ENCODE data around the gene AMFR.

Gene AMFR

DNA sequence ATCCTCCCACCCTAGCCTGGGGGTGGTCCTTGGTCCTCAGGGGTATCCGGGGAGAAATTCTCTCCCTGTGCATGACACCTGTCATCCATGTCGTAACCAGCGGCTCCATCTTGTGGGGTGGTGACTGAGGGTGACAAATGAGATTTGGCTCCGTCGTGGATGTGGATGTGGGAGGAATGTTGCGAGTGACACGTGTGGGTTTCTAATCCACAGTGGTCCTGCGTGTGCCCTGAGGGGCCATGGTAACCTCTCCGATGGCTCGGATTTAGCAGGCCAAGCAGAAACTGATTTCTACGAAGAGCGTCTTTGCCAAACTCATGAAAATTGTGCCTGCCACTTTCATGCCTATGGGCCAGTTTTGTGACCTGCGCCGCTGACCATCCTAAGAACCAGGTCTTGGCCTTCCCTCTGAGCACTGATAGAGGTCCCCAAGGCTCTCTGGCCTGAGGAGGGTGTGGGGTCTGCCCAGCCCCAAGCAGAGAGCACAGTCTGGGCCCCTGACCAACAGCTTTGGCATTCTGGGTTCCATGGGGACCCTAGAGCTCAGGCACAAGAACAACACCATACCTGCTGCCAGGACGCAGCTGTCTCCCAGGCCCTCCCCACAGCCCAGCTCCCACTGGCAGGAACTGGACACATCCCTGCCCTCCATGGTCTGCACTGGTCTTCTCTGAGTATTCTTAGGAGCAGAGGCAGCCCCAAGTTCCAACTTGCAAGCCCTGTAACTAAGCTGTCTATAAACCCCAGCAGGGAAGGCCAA lies 79.0 kb downstream of the AMFR start:
- DNase-seq: no peak

- no peak for DNase-seq
Measured at GRCh38 chr16:56345406-56346050, 79.8 kb downstream of the AMFR start.

GRCh38 chr16:56344518-56345405 lies 80.6 kb downstream of the AMFR start:
- no peak for DNase-seq

DNA sequence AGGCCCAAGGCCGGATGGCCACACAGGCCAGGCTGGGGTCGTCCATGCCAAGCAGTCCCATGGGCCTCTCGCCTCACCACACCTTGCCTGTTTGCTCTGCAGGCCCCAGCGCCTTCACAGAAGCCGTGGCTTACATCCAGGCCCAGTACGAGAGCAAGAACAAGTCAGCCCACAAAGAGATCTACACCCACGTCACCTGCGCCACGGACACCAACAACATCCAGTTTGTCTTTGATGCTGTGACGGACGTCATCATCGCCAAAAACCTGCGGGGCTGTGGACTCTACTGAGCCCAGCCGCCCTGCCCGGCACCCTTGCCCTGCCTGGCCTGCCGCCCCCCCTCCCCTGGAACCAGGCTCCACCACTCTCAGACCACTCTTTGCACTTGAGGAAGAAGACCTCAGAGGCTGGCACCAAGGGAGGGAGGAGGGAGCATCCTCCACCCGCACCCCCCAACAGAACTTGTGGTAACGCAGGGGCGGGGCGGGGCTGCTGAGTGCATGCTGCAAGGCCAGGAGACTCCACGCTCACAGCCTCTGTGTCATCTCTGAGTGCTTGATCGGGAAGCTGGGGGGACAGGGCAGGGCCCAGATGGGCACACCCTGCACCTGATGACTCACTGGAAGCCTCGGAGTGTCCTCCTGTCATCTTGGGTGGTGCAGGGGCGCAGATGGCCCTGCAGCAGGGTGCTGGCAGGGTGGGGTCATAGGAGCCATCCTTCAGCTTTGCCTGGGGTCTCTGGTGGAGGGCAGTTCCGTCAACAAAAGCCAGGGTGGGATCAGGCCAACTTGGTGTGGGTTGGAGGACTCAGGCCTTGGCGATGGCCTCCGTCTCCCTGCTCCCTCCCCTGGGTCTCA lies 81.5 kb downstream of the AMFR start:
- DNase-seq: no peak

DNA sequence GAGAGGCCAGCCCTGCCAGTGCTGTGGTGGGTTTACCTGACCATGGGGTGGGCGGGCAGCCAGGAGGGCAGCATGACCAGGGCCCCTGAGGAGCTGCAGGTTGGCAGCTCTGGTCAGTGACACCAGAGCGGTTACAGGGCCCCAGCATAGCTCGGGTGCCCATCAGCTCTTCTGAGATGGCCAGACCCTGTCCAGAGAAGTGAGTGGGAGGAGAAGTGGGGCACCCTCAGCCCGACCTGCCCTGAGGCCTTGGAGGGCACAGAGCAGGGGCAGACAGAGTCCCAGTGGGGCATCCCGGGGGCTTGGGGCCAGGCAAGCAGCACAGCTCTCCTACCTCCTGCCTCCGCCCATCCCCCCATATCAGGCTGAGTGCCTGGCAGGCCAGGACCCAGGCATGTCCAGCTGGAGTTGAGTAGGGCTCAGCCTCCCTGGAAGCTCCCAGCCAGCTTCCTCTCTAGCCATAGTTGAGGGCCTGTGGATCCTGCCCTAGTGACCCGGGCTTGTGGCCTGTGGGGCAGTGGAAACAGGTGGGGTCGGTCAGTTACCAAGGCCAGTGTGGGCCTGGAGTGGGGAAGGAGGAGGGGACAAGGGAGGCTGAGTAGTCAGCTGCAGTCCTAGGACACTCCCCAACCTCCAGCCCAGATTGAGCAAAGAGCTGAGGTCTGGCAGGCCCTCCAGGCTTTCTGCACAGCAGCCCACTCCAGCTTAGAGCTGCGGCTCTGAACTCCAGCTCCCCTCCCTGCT lies 83.5 kb downstream of the AMFR start:
- no peak for DNase-seq

DNA sequence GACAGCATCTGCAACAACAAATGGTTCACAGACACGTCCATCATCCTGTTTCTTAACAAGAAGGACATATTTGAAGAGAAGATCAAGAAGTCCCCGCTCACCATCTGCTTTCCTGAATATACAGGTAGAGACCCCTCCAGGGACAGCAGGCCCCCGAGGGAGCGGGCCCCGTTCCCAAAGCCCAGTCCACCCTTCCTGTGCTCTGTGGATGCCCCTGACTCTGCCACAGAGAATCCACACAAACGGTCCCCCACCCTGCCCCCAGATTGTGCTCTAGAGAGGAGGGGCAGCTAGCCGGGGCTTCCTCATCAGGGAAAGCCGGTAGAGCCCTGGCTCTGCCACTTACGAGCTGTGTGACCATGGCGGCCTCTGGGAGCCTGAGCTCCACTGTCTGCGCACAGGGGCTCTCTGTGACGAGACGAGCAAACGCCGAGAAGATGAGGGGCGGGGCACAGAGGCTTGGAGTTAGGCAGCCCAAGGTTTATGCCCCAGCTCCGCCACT lies 84.4 kb downstream of the AMFR start:
- no peak for DNase-seq

DNA sequence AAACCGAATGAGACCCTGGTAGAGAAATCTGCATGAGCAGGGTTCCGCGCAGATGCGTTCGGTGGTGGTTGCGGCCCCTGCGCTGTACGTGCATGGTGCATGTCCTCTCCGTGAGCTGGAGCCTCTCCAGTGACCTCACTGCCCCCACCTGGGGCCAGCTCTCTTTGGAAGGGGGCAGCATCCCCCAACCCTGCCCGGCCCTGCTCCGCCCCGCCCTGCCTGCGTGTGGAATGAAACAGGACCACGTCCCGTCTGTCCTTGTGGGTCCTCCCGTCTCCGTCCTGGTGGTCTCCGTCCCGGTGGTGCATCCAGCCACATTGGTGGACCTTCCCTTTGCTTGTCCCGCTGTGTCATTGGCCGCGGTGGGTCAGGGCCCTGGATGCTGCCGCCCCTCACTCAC lies 84.9 kb downstream of the AMFR start:
- DNase-seq: no peak

DNA sequence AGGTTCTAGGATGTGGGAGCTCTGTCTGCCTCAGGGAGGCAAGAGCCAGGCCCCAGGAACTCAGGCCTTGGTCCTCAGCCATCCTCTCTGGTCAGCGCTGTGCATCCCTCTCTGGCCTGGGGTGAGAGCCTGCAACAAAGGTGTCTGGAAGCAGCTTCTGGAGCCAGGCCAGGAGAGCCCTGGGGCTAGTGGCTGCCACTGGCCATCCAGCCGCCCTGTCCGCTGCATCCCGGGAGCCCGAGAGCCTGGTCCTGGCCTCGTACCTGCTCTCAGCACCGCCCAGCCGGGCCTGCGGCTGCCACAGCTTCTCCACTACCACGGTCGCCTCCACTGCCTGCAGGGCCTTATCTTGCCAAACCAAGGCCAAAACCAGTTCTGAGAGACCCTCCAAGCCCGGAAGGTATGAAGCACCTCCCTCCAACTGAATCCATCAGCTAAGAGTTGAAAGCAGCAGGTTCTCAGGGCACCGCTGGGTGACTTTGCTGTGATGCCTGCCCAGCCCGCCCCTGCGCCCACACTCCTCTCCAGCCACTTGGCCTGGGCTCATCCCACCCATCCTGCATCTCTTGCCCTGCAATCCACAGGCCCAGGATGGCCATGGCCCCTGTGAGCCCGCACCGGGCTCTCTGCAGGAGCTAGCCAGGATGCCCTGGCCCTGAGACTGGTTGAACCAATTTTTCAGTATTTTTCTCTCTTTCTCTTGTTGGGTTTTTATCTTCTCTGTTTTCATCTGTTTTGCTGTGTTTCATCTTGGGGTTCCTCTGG lies 85.7 kb downstream of the AMFR start:
- DNase-seq: no peak

- no peak for DNase-seq
Measured at GRCh38 chr16:56338566-56339318, 86.6 kb downstream of the AMFR start.

GRCh38 chr16:56337858-56338325 lies 87.5 kb downstream of the AMFR start:
- DNase-seq: no peak

DNA sequence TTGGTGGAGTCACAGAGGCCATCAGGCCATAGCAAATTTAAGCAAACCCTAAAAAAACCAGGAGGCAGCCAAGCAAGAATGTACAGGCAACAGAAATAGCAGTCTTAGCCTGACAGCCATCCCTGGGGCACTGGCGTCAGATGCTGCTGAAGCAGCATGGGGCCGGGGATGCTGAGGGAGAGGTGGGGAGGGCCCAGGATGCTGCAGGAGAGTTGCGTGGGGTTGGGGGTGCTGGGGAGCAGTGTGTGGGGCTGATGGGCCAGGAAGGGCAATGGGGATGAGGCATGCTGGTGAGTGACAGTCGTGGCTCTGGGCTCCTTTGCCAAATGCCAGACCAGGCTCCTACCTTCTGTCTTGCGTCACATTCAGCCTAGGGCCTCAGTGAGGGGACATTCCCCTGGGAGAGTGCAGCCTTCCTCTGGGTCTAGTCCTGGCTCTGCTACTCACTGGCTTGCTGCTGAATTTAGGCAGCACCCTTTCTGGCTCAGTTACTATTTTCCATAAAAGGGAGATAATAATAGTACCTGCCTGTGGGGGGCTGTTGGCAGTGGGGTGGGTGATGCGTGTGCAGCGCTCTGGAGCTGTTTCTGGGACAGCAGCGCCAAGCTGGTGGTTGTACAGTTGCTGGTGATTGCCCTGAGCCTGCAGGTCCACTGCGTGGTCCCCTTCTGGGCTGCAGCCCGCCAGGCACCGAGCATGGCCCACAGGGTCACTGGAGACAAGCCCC lies 88.1 kb downstream of the AMFR start:
- no peak for DNase-seq

DNA sequence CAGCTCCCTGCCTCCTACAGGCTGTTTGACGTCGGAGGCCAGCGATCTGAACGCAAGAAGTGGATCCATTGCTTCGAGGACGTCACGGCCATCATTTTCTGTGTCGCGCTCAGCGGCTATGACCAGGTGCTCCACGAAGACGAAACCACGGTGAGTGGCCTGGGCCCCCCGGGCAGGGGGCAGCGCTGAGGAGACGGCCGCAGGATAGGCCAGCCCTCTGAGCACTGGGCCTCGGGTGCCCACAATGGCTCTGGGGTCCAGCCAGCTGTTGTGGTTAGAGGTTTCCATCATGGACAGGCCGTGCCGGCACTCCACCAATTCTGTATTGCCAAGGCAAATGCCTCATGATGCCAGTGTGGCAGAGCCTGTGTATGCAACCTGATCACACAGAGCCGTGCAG lies 88.6 kb downstream of the AMFR start:
- DNase-seq: no peak

GRCh38 chr16:56336071-56336688 lies 89.2 kb downstream of the AMFR start:
- DNase-seq: no peak

- DNase-seq: no peak
Measured at GRCh38 chr16:56334761-56335160, 90.6 kb downstream of the AMFR start.

DNA sequence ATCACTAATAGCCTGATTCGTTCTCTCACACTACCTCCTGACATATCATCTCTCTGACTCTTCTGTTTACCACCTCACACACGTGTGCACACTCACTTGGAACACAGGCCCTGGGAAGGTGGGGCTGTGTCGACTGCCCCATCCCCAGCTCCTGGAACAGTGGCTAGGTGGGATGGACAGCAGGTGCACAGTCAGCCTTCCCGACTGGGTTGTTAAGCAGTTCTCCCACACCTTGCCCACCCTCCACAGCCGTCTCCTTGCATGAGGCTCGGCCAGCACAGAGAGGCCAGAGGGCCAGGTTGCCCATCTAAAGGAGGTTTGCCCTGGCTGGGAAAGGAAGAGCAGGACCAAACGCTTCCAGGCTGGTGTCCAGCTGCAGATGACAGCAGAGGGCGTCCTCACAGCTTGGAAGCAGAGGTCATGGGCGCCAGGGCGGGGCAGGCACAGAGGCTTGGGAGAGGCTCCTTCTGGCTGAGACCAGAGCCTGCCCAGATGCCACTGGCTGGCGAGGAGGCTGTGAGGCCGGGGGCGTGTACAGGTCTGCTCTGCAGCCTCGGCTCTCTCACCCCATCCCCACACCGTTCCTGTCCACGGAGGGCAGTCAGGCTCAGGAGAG lies 92.8 kb downstream of the AMFR start:
- no peak for DNase-seq

DNA sequence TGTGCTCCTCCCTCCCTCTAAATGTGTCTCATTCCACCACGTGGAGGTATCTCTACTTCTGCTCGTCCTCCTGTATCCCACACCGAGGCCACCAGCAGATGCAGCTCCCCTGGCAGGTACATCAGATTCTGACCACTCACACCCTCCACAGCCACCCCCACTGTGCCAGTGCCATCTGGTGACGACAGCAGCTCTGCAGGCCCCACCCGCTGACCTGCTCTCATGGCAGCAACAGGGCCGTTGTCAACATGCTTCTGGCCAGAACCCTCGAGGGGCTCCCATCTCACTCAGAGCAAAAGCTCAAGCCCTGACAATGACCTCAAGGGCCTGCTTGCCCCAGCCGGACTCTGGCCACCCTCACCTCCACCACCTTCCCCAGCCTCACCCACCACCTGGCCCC lies 93.4 kb downstream of the AMFR start:
- DNase-seq: no peak

DNA sequence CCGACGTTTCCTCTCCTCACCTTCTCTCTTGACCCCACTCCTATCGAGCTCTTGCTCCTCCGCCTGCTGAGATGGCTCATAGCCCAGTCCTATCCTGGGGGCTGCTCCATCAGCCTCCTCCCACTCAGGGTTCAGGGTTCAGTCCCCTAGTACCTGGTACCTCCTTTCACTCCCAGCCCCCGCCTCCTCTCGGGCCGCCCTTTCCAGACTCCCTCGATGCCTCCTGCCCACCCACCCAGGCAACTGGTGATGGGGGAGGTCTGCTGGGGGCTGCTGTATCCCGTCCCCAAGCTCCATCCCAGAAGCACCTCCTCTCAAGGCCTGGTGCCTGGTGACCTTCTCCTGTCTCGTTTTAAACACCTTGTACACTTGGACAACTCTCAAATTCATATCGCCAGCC lies 93.9 kb downstream of the AMFR start:
- no peak for DNase-seq

- no peak for DNase-seq
Measured at GRCh38 chr16:56330476-56330875, 94.9 kb downstream of the AMFR start.

Data from activated CD4-positive, alpha-beta T cell treated with anti-CD3 and anti-CD28 coated beads, Interleukin-2, Interleukin-6, amounts not matched to agents 100 ng/mL and 50 ng/mL, durations not matched to agents 16 hours and 8 hours (primary cell).